Spleen (tissue), 7 donors: ENCODE results near the gene MTMR3.

Experiments
- CTCF ChIP-seq, 11 experiments: fragments of 200-600 bp in 7 of 11; fragments of 450-650 bp in 4 of 11; sonication (generic) in 4 of 11; IDR thresholded peaks in 8 of 11; conservative IDR thresholded peaks in 3 of 11; 1 replicate in 7 of 11; 2 replicates in 4 of 11; pipeline versions ENCODE4 v1.4.0 to v1.8.0; 2016 to 2021; ENCODE audit warnings: antibody characterized with exemption in 11 of 11, inconsistent platforms in 4 of 11, mild to moderate bottlenecking in 1 of 11
- POLR2A ChIP-seq, 3 donors: fragments of 450-650 bp; IDR thresholded peaks; one replicate each; pipeline ENCODE4 v1.5.1; 2017; ENCODE audit warnings: antibody characterized with exemption in 3 of 3, mild to moderate bottlenecking in 1 of 3
- POLR2AphosphoS5 ChIP-seq, 3 donors: sonication (generic); formaldehyde crosslinking; IDR thresholded peaks; one replicate each; pipeline ENCODE4 v1.5.1; 2017; ENCODE audit warnings: antibody characterized with exemption in 3 of 3
- donor health status: DM: no; HTN: no; CAD: no; lungs with moderate emphysema.
- donor health status: DM: no; HTN: no; CAD: no.
- donor health status: DM: no; HTN: no; CAD: no.

- TF ChIP-seq CTCF (IDR thresholded peaks at IDR 0.05 in 8 of 11, conservative IDR thresholded peaks at IDR 0.05 in 3 of 11) = no peak
- no peak for TF ChIP-seq POLR2A (IDR thresholded peaks at IDR 0.05)
- no peak for TF ChIP-seq POLR2AphosphoS5 (IDR thresholded peaks at IDR 0.05)
Observed at GRCh38 chr22:29951791-29952413, 68.9 kb downstream of the MTMR3 start.
